Inflammatory macrophage (primary cell): Measurements from ENCODE around the gene CCDC102B.
A peak's percentile ranks its signal among the peaks of the same experiment; 100 is the strongest.
"Not testable (repeated sequence)": the region's sequence is repeated elsewhere in the genome, so short reads cannot be mapped to it uniquely, and the experiment has no call there.

Source experiments
- DNase-seq, 2 donors: peaks; one replicate each; pipeline ENCODE4 v3.0.0-alpha.2; 2020 to 2022

CCDC102B gene

DNA sequence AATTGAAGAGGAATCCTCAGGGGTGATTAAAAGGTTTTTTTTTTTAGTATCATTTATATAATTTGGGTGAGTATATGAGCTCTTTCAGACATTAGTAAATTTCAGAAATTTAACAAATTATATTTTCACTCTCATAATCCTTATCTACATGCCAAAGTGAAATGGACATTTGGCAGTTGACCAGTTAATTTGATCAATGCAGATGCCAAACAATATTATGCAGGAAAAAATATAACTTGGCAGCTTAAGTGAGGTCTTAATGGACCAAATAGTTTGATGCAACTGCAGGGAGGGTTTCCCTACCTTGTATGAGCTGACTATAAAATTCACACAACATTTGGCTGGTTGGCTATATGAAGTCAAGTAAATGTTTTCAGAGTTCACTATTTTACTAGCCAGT is 185.2 kb downstream of the CCDC102B start:
- DNase-seq = no peak

GRCh38 chr18:68984342-68984741 is 186.5 kb downstream of the CCDC102B start:
- no peak for DNase-seq

DNA sequence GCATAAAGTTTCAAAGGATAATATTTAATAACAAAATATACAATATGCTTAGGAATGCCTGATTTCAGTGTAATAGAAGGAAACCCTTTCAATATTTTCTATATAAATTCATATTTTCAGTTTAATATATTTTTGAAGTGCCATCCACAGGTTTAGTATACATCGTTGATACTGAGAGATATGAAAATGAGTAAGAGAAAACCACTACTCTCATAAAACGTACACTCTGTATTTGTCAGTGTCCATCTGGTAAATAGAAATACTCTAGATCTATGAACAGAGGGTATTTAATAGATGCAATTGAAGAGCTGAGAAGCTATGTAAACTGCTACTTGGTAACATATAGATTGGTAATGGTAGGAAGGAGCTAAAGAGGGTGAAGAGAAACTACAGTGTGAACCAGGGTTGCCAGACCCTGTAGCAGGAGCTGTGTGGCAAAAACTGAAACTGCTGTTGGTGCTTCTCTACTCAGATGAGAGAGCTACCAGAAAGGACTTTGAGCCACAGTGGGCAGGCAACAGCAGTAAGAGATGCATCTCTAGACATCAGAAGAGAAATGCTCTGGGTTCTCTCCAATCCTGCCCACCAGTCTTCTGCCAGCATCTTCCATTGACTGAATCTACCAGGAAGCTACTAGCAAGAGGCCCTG is 187.4 kb downstream of the CCDC102B start:
- no peak for DNase-seq

DNA sequence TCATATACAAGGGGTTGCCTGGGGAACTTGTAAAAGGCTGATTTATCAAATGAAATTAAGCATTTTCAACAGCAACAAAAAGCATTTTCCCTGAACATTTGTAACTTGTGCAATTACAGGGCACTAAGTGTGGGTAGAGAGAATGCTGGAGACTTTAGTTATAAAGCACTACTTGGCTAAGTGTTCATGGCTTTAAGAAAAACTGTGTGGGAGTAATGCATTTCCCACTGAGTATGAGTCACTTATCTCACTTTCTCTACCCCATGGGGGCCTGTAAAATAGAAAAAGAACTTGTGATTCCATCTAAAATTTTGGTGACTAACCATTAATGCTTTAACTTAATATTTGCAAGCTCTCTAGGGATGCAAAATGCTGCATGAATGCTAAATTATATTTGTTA is 193.4 kb downstream of the CCDC102B start:
- DNase-seq = peak; percentile 32 to 35

DNA sequence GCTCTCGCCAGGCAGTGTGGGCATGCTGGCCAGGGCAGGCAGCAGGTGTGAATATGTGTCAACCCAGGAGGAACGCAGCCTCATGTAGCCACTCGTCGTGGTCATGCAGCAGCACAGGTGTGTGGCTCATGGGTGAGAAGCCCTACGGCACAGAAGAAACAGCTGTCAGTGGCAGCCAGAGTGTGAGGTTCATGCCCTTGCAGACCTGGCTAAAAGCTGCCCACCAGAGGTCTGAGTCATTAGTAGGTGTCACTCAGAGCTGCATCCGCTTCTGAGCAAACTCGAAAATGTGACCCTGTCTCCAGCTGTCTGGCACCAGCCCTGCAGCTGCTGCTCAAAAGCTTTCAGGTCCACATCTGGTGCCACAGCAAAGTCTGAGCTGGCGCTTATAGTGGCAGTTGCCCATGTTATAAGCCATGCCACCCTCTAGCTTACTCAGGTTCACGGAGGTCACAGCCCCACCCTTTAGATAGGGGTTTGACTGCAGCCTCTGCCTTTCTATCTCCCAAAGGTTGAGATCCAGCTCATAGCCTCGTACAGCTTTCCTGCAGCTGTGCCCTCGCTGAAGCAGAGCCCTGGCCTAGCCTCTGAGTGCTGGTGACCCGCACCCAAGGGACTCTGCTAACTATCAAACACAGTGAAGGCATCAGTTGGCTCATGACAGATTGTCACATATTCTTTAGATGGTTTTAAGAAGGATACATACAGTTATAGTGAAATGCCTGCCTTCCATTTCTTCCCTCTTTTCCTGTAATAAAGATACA is 195.0 kb downstream of the CCDC102B start:
- no peak for DNase-seq

- DNase-seq = no peak
These were observed 197.8 kb downstream of the CCDC102B start for GRCh38 chr18:68995675-68996074.

DNA sequence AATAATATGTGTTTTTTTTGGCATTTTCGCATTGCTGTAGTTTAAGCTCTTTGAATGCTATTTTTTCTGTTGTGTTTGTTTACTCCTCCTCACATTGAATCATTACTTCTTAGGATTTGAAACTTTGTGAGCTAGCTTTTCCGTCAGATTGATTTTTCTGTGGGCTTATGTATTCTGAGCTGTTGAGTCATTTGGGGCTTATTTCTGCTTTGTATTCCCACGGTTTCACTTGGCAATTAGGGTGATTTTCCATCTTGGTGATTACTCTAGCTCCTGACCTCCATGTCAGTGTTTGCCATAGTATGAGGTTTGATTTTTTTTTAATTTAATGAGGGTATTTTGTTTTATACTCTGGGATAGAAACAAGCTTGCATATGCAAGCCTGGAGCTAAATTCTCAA is 200.0 kb downstream of the CCDC102B start:
- DNase-seq = no peak

DNA sequence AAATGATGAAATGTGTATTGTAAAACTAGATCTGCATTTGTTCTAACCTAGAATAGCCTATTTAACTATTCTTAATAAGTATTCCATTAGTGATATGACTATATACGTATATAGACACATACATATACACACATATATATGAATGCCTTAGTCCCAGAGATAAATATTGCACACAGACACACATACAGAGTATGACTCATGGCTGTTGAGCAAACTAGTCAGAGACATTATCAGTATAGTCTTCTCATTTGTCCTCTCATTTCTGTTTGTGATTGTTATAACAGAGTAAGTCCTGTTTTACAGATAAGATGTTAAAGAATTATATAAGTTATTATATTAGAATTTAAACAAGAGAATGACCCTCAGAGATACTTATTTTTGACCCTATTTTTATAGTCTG is 202.5 kb downstream of the CCDC102B start:
- DNase-seq = no peak

- no peak for DNase-seq
These were observed 204.4 kb downstream of the CCDC102B start for GRCh38 chr18:69002233-69002632.

DNA sequence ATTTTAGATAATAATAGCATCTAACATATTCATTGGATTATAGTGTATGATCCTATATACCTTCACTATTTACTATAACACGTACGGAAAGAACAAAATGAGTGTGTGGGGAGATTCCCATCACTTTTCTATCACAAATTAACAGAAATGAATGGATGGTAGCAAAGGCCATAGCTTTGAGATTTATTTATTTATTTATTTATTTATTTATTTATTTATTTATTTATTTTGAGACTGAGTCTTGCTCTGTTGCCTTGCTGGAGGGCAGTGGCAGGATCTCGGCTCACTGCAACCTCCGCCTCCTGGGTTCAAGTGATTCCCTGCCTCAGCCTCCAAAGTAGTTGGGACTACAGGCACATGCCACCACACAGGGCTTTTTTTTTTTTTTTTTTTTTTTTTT is 208.3 kb downstream of the CCDC102B start:
- DNase-seq = not testable (repeated sequence)

DNA sequence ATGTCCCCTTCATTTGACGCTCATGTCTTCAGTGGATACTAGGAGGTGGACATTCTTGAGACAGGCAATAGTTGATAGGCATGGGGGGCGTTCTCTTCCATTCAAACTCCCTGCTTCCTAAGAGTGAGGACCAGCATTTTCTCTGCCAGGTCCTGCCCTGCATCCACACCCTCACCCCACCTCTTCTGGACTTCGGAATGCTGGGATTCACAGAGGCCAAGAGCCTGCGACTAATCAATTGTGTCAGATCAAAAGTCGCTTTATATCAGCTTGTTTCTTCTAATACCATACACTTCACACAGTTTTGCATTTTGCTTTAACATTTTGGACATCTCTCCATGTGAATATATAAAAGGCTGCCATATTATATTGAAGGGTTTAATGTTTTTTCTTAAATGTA is 210.7 kb downstream of the CCDC102B start:
- DNase-seq = no peak

- no peak for DNase-seq
These were observed 223.4 kb downstream of the CCDC102B start for GRCh38 chr18:69021211-69021805.

DNA sequence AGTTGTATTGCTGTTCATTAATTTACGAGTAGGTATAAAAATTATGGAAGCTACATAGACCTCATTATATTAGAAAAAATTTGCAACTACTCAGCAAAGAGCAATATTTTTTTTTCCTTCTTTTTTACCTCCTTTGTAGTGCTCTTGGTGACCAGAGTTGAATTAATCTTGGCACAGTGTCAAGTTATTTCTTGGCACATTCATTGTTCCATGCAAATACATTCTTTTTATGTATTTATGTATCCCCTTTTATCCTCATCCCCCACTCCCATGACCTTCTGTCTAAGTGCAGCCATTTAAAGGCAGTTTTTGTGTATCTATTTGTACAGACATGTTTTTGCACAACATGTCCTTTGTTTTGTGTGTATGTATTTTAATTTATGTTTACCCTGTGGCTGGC is 224.5 kb downstream of the CCDC102B start:
- DNase-seq = no peak

DNA sequence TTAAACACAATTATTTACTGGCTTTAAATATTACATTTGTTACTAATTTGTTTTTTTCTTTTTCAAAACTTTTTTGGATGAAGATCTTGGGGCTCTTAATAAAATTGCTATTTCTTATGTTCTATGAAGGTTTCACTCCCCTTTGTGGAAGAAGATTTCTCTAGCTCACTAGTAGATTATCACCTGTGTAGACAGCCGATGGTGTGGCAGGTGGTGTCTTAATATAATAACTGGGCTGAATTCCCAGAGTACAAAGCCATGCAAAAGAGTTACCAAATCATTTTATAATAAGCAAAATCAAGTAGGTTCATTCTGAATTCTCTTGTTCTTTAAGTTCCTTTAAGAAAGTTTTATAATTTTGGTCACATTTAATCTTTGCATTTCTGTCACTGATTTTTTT is 233.7 kb downstream of the CCDC102B start:
- no peak for DNase-seq

DNA sequence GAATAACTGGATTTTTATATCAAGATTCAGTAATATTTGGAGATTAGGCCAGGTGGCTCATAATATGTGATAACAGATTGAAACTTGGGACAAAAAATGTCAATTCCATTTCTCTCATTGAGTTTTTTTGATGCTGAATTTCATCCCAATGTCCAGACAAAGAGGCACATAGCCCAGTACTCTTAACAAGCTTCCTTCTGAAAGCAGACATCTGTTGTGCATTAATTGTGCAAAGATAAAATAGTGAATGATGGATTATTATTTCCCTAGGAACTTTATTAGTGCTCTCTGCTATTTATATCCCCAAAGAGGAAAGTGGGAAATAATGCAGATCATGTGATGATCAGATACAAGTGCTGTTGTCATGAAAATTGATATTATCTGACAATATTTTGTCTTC is 234.1 kb downstream of the CCDC102B start:
- DNase-seq = no peak

- no peak for DNase-seq
These were observed 237.9 kb downstream of the CCDC102B start for GRCh38 chr18:69035756-69036155.

GRCh38 chr18:69044215-69044614 is 246.3 kb downstream of the CCDC102B start:
- no peak for DNase-seq

DNA sequence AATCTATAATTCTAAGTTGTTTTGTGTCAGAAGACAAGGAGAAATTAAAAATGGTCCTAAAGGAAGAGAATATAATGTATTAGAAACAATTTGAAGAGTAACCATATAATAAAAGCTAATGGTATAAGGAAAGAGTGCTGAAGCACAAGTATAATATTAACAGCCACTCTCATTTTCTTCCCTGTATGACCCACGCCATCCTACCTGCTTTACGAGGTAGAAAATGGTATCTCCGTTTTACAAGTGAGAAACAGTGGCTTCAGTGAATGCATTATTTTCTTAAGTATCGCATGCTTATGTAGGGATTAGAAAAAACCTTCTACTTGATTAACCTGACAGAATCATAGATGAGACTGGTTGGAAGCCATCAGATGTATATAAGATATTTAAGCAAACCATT is 266.2 kb downstream of the CCDC102B start:
- no peak for DNase-seq

- DNase-seq = no peak
These were observed 269.2 kb downstream of the CCDC102B start for GRCh38 chr18:69067048-69067447.

GRCh38 chr18:69071680-69072079 is 273.8 kb downstream of the CCDC102B start:
- DNase-seq = no peak

DNA sequence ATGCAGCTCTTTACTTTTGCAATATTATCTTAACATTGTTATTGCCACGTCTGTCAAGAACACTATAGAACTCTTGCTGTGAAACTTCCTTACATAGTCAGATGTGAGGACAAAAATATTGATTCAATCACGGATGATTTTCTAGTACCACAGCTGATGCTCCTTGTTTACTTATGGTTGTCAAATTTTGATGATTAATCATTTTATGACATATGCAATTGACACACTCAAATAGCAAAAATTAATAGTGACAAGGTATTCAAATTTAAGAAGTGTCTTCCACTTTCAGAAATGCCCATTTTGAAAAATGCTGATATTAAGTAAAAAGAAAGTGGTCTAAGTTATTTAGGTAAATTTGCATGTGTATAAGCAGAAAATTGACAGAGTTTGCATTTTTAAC is 284.0 kb downstream of the CCDC102B start:
- DNase-seq = no peak

DNA sequence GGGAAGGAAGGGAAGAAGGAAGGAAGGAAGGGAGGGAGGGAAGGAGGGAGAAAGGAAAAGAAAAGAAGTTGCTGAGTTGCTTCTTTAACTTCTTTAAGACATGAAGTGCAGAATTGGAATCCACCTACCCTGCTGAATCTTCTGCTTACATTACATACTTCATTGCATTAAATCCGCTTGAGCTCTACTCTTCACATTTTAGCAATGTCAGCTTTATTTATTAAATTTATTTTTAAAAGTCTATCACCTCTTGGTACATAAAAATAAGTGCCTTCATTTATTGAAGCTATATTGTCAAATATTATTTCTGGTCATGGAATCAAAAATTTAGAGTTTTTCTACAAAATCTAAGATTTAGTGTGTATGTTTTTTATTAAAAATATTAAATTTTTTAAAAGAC is 284.6 kb downstream of the CCDC102B start:
- DNase-seq = no peak

- DNase-seq = no peak
These were observed 288.1 kb downstream of the CCDC102B start for GRCh38 chr18:69085951-69086350.

- DNase-seq = no peak
These were observed 291.1 kb downstream of the CCDC102B start for GRCh38 chr18:69088973-69089372.
